Measurements from ENCODE around the gene ZMAT5. TPM values are rescaled to one million over a fixed set of nuclear protein-coding genes. Genes with fewer than 3 reads are reported as not detected.

ZMAT5 gene
- total and polyA plus RNA-seq, 9 of the 15 experiments (the other 6 are each of a cell fraction or from before 2014, with no cell fraction given) = 2.0 to 25.2 (median 11.9) TPM

DNA sequence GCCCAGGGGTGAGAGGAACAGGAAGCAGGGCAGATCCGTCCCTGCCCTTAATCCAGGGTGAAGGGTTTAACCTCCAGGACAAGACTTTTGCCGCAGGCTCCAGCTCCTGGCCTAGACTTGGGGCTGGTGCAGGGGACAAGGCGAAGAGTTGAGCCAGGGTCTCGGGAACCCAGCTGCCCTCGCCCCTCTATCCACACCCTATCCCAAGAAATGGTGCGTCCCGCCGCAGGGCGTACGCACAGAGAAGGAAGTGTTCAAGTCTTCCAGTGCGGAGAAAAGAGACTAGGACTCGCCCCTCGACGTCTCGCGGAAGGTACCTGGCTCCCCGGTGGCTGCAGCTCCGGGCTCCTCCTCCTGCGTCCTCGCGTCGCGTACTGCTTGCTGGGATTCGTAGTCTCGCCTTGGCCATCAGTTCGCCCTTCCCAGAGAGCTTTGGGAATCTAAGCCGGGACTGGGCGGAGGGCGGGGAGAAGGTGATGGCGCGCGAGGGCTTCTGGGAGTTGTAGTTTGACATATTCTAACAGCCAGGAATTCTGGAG lies at the start of gene ZMAT5 (continued):
- TF ChIP-seq, protein P1, sequence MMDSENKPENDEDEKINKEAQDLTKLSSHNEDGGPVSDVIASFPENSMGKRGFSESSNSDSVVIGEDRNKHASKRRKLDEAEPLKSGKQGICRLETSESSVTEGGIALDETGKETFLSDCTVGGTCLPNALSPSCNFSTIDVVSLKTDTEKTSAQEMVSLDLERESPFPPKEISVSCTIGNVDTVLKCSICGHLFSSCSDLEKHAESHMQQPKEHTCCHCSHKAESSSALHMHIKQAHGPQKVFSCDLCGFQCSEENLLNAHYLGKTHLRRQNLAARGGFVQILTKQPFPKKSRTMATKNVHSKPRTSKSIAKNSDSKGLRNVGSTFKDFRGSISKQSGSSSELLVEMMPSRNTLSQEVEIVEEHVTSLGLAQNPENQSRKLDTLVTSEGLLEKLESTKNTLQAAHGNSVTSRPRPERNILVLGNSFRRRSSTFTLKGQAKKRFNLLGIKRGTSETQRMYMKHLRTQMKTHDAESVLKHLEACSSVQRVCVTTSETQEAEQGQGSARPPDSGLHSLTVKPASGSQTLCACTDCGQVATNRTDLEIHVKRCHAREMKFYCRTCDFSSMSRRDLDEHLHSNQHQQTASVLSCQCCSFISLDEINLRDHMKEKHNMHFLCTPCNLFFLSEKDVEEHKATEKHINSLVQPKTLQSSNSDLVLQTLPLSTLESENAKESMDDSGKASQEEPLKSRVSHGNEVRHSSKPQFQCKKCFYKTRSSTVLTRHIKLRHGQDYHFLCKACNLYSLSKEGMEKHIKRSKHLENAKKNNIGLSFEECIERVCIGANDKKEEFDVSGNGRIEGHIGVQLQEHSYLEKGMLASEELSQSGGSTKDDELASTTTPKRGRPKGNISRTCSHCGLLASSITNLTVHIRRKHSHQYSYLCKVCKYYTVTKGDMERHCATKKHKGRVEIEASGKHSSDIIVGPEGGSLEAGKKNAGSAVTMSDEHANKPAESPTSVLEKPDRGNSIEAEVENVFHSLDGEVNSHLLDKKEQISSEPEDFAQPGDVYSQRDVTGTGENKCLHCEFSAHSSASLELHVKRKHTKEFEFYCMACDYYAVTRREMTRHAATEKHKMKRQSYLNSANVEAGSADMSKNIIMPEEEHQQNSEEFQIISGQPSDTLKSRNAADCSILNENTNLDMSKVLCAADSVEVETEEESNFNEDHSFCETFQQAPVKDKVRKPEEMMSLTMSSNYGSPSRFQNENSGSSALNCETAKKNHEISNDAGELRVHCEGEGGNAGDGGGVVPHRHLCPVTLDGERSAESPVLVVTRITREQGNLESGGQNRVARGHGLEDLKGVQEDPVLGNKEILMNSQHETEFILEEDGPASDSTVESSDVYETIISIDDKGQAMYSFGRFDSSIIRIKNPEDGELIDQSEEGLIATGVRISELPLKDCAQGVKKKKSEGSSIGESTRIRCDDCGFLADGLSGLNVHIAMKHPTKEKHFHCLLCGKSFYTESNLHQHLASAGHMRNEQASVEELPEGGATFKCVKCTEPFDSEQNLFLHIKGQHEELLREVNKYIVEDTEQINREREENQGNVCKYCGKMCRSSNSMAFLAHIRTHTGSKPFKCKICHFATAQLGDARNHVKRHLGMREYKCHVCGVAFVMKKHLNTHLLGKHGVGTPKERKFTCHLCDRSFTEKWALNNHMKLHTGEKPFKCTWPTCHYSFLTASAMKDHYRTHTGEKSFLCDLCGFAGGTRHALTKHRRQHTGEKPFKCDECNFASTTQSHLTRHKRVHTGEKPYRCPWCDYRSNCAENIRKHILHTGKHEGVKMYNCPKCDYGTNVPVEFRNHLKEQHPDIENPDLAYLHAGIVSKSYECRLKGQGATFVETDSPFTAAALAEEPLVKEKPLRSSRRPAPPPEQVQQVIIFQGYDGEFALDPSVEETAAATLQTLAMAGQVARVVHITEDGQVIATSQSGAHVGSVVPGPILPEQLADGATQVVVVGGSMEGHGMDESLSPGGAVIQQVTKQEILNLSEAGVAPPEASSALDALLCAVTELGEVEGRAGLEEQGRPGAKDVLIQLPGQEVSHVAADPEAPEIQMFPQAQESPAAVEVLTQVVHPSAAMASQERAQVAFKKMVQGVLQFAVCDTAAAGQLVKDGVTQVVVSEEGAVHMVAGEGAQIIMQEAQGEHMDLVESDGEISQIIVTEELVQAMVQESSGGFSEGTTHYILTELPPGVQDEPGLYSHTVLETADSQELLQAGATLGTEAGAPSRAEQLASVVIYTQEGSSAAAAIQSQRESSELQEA (IDR thresholded peaks at IDR 0.05; ENCODE audit: low read depth) = no peak
- TF ChIP-seq, protein P2, sequence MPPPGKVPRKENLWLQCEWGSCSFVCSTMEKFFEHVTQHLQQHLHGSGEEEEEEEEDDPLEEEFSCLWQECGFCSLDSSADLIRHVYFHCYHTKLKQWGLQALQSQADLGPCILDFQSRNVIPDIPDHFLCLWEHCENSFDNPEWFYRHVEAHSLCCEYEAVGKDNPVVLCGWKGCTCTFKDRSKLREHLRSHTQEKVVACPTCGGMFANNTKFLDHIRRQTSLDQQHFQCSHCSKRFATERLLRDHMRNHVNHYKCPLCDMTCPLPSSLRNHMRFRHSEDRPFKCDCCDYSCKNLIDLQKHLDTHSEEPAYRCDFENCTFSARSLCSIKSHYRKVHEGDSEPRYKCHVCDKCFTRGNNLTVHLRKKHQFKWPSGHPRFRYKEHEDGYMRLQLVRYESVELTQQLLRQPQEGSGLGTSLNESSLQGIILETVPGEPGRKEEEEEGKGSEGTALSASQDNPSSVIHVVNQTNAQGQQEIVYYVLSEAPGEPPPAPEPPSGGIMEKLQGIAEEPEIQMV (tag; conservative IDR thresholded peaks at IDR 0.05; ENCODE audit: low read depth) = no peak
- no peak for TF ChIP-seq STAT5B (CRISPR knock-in tag; IDR thresholded peaks at IDR 0.05)
- no peak for TF ChIP-seq SETDB1 (IDR thresholded peaks at IDR 0.05; ENCODE audit: low read length)
- TF ChIP-seq, protein P3, sequence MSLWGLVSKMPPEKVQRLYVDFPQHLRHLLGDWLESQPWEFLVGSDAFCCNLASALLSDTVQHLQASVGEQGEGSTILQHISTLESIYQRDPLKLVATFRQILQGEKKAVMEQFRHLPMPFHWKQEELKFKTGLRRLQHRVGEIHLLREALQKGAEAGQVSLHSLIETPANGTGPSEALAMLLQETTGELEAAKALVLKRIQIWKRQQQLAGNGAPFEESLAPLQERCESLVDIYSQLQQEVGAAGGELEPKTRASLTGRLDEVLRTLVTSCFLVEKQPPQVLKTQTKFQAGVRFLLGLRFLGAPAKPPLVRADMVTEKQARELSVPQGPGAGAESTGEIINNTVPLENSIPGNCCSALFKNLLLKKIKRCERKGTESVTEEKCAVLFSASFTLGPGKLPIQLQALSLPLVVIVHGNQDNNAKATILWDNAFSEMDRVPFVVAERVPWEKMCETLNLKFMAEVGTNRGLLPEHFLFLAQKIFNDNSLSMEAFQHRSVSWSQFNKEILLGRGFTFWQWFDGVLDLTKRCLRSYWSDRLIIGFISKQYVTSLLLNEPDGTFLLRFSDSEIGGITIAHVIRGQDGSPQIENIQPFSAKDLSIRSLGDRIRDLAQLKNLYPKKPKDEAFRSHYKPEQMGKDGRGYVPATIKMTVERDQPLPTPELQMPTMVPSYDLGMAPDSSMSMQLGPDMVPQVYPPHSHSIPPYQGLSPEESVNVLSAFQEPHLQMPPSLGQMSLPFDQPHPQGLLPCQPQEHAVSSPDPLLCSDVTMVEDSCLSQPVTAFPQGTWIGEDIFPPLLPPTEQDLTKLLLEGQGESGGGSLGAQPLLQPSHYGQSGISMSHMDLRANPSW (CRISPR knock-in tag; IDR thresholded peaks at IDR 0.05) = no peak
- TF ChIP-seq, protein P4, sequence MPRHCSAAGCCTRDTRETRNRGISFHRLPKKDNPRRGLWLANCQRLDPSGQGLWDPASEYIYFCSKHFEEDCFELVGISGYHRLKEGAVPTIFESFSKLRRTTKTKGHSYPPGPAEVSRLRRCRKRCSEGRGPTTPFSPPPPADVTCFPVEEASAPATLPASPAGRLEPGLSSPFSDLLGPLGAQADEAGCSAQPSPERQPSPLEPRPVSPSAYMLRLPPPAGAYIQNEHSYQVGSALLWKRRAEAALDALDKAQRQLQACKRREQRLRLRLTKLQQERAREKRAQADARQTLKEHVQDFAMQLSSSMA (CRISPR knock-in tag; IDR thresholded peaks at IDR 0.05) = no peak
- no peak for TF ChIP-seq MAZ (CRISPR knock-in tag; conservative IDR thresholded peaks at IDR 0.05 in 1 of 2, IDR thresholded peaks at IDR 0.05 in 1 of 2)
- TF ChIP-seq, protein P5, sequence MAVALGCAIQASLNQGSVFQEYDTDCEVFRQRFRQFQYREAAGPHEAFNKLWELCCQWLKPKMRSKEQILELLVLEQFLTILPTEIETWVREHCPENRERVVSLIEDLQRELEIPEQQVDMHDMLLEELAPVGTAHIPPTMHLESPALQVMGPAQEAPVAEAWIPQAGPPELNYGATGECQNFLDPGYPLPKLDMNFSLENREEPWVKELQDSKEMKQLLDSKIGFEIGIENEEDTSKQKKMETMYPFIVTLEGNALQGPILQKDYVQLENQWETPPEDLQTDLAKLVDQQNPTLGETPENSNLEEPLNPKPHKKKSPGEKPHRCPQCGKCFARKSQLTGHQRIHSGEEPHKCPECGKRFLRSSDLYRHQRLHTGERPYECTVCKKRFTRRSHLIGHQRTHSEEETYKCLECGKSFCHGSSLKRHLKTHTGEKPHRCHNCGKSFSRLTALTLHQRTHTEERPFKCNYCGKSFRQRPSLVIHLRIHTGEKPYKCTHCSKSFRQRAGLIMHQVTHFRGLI (CRISPR knock-in tag; IDR thresholded peaks at IDR 0.05) = no peak
- TF ChIP-seq ATF1 (CRISPR knock-in tag; IDR thresholded peaks at IDR 0.05) = no peak
- TF ChIP-seq ATF1 (tag; IDR thresholded peaks at IDR 0.05) = peak; percentile 74
- TF ChIP-seq COPS2 (conservative IDR thresholded peaks at IDR 0.05) = no peak
- TF ChIP-seq MYBL2 (IDR thresholded peaks at IDR 0.05; ENCODE audit: low read depth) = no peak
- TF ChIP-seq MYBL2 (CRISPR knock-in tag; IDR thresholded peaks at IDR 0.05; ENCODE audit: borderline replicate concordance) = no peak
- TF ChIP-seq NUFIP1 (IDR thresholded peaks at IDR 0.05; ENCODE audit: partially characterized antibody) = no peak
